Activated CD8-positive, alpha-beta T cell treated with anti-CD3 and anti-CD28 coated beads for 36 hours (primary cell): ENCODE data around the gene HACD2. TPM values are rescaled to one million over a fixed set of nuclear protein-coding genes. Genes with fewer than 3 reads are reported as not detected.
A peak's percentile ranks its signal among the peaks of the same experiment; 100 is the strongest.

ENCODE experiments used
- ATAC-seq: fragments of 200-7000 bp; cut with Tn5 transposase; one replicate; pipeline ENCODE4 v1.10.0; 2021; ENCODE audit warnings: mild to moderate bottlenecking, moderate library complexity
- CTCF ChIA-PET: fragments of 350-600 bp; sonication (Branson Sonifier 250); formaldehyde crosslinking; loops from one replicate; lab custom pipeline; 2021; ENCODE audit warnings: antibody characterized with exemption; lab: Charles Lee
- POLR2A ChIA-PET: fragments of 350-600 bp; sonication (Branson Sonifier 250); formaldehyde crosslinking; loops from one replicate; lab custom pipeline; 2021; ENCODE audit warnings: antibody characterized with exemption; lab: Charles Lee
- DNase-seq: peaks from one replicate; pipeline ENCODE4 v3.0.0-alpha.2; 2020
- H3K27ac Mint-ChIP-seq: one replicate; pipeline ENCODE4 v1.8.0; 2021; ENCODE audit warnings: mild to moderate bottlenecking, mixed read lengths
- H3K27me3 Mint-ChIP-seq: one replicate; pipeline ENCODE4 v1.8.0; 2021; ENCODE audit warnings: mixed read lengths
- H3K36me3 Mint-ChIP-seq: one replicate; pipeline ENCODE4 v1.8.0; 2021; ENCODE audit warnings: low read depth, mixed read lengths
- H3K4me1 Mint-ChIP-seq: one replicate; pipeline ENCODE4 v1.8.0; 2021; ENCODE audit warnings: low read depth, mixed read lengths
- H3K4me3 Mint-ChIP-seq: one replicate; pipeline ENCODE4 v1.8.0; 2021; ENCODE audit warnings: mild to moderate bottlenecking, moderate library complexity, mixed read lengths
- H3K9me3 Mint-ChIP-seq: one replicate; pipeline ENCODE4 v1.8.0; 2021; ENCODE audit warnings: mixed read lengths
- CTCF ChIP-seq: fragments of 200-600 bp; IDR thresholded peaks from one replicate; pipeline ENCODE4 v1.8.0; 2022; ENCODE audit warnings: antibody characterized with exemption, mild to moderate bottlenecking
- intact Hi-C: fragments of 100-400 bp; cut with micrococcal nuclease; formaldehyde crosslinking; loops from one replicate; pipeline ENCODE4 v1.10.0; 2022
- total RNA-seq, 2 experiments: library from RNA; stranded (reverse); gene quantifications; one replicate each; pipeline ENCODE4 v1.2.3, GENCODE V29; 2021

The HACD2 gene
- total RNA-seq, 2 experiments from 2014 or later: 25.1 to 26.9 TPM

GRCh38 chr3:123458255-123458654 lies 126.6 kb downstream of the HACD2 start:
- Mint-ChIP-seq H3K36me3 (no peaks in the 10 kb centered on the region), H3K27ac (no peak overlapping the region), H3K4me3 (no peak overlapping the region), H3K27me3 (peaks cover 18% of the 10 kb centered on the region), H3K4me1 (no peaks in the 10 kb centered on the region), H3K9me3 (no peaks in the 10 kb centered on the region)
- no peak for DNase-seq
- CTCF ChIA-PET: interaction anchor here (0.8 to 2.0 kb wide), 2 partner anchors 10 to 31 kb away, joined by 3 to 4 read pairs; partner anchors contain the start of gene ADCY5
- no peak for TF ChIP-seq CTCF
- ATAC-seq: no peak
- POLR2A ChIA-PET: no interaction called here
- intact Hi-C loops: no loop called here

- intact Hi-C loops: no loop called here
- H3K27me3 Mint-ChIP-seq: peaks cover 18% of the 10 kb centered on the region
- ChIA-PET CTCF (interaction anchor here (0.8 to 2.0 kb wide), 2 partner anchors 9 to 31 kb away, joined by 3 to 4 read pairs; partner anchors contain the start of gene ADCY5), POLR2A (no interaction called here)
- no peak overlapping the region for H3K27ac Mint-ChIP-seq
- H3K4me3 Mint-ChIP-seq: no peak overlapping the region
- H3K4me1 Mint-ChIP-seq: no peaks in the 10 kb centered on the region
- H3K36me3 Mint-ChIP-seq: no peaks in the 10 kb centered on the region
- no peak for ATAC-seq
- no peak for TF ChIP-seq CTCF
- no peaks in the 10 kb centered on the region for H3K9me3 Mint-ChIP-seq
- DNase-seq: no peak
These were observed 127.0 kb downstream of the HACD2 start for GRCh38 chr3:123457841-123458240.

- Mint-ChIP-seq H3K27ac (no peak overlapping the region), H3K9me3 (no peaks in the 10 kb centered on the region), H3K4me1 (peaks cover 3% of the 10 kb centered on the region), H3K4me3 (no peak overlapping the region), H3K27me3 (peaks cover 25% of the 10 kb centered on the region), H3K36me3 (no peaks in the 10 kb centered on the region)
- DNase-seq (no peak), ATAC-seq (no peak)
- intact Hi-C loops: no loop called here
- CTCF ChIA-PET: interaction anchor here (1.5 kb wide), 1 partner anchor 105 kb away, joined by 4 read pairs; no protein-coding TSS in a partner anchor
- no peak for TF ChIP-seq CTCF
- POLR2A ChIA-PET: interaction anchor here (0.8 kb wide), 1 partner anchor 17 kb away, joined by 3 read pairs; no protein-coding TSS in a partner anchor
These were observed 131.2 kb downstream of the HACD2 start for GRCh38 chr3:123453675-123454074.

GRCh38 chr3:123451186-123451585 lies 133.7 kb downstream of the HACD2 start:
- Mint-ChIP-seq H3K36me3 (no peaks in the 10 kb centered on the region), H3K27me3 (peaks cover 27% of the 10 kb centered on the region), H3K9me3 (no peaks in the 10 kb centered on the region), H3K4me3 (no peak overlapping the region), H3K4me1 (peaks cover 4% of the 10 kb centered on the region), H3K27ac (no peak overlapping the region)
- no peak for TF ChIP-seq CTCF
- DNase-seq (no peak), ATAC-seq (no peak)
- ChIA-PET POLR2A (interaction anchor here (0.6 kb wide), 1 partner anchor 8 kb away, joined by 3 read pairs; no protein-coding TSS in a partner anchor), CTCF (interaction anchor here (1.3 kb wide), 1 partner anchor 108 kb away, joined by 4 read pairs; no protein-coding TSS in a partner anchor)
- intact Hi-C loops: no loop called here

DNA sequence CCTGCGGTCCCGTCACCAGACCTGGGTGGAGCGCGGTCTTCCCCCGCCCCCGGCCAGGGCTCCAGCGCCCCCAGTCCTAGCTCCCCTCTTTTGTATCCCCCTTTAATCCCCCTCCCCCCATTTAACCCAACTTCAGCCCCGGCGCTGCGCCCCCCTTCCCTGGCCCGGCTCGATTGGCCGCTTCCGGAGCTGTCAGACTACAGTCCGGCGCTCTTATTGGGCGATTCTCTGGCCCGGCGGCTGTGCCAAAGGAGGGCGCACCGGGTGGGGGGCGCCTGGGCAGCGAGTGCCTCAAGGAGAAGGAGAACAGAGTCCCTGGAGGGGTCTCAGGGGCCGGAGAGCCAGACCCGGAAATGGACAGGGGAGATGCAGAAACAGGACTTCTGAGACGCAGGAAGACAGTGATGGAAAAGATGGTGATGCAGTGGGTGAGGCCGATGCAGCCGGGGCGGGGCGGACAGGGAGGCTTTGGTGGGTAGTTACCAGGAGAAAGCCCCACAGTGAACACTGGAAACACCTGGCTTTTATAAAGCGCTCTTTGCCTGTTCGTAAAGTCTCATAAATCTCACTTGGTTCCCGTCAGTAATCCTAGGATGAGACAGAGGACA lies 134.8 kb downstream of the HACD2 start:
- intact Hi-C loops: no loop called here
- no peaks in the 10 kb centered on the region for H3K9me3 Mint-ChIP-seq
- no peak for TF ChIP-seq CTCF
- ChIA-PET POLR2A (interaction anchor here (0.6 kb wide), 1 partner anchor 10 kb away, joined by 3 read pairs; no protein-coding TSS in a partner anchor), CTCF (interaction anchor here (1.3 kb wide), 1 partner anchor 109 kb away, joined by 4 read pairs; no protein-coding TSS in a partner anchor)
- peaks cover 4% of the 10 kb centered on the region for H3K4me1 Mint-ChIP-seq
- H3K36me3 Mint-ChIP-seq: no peaks in the 10 kb centered on the region
- H3K27ac Mint-ChIP-seq: no peak overlapping the region
- DNase-seq: no peak
- peaks cover 31% of the 10 kb centered on the region for H3K27me3 Mint-ChIP-seq
- H3K4me3 Mint-ChIP-seq: peak overlapping the region; percentile 30
- no peak for ATAC-seq
